ENCODE data around the gene CBL. TPM values are rescaled to one million over a fixed set of nuclear protein-coding genes. Genes with fewer than 3 reads are reported as not detected.

Gene CBL
- total RNA-seq, 1 experiment from 2014 or later, result 35.5 TPM

DNA sequence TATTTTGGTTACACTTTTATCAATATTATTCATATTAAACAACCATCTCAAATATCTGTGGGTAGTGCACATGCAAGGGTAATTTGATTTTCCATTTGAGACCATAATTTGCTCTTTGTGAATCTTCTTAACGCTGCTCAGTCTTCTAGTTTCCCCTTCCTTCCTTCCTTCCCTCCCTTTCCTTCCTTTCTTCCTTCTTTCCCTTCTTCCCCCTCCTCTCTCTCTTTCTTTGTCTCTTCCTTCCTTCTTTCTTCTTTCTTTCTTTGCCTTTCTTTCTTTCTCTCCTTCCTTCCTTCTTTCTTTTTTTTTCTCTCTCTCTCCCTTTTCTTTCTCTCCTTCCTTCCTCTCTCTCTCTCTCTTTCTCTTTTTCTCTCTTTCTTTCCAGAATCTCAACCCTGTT lies 124.1 kb downstream of the CBL start:
- TF ChIP-seq, protein P1, sequence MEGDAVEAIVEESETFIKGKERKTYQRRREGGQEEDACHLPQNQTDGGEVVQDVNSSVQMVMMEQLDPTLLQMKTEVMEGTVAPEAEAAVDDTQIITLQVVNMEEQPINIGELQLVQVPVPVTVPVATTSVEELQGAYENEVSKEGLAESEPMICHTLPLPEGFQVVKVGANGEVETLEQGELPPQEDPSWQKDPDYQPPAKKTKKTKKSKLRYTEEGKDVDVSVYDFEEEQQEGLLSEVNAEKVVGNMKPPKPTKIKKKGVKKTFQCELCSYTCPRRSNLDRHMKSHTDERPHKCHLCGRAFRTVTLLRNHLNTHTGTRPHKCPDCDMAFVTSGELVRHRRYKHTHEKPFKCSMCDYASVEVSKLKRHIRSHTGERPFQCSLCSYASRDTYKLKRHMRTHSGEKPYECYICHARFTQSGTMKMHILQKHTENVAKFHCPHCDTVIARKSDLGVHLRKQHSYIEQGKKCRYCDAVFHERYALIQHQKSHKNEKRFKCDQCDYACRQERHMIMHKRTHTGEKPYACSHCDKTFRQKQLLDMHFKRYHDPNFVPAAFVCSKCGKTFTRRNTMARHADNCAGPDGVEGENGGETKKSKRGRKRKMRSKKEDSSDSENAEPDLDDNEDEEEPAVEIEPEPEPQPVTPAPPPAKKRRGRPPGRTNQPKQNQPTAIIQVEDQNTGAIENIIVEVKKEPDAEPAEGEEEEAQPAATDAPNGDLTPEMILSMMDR (IDR thresholded peaks at IDR 0.05; ENCODE audit: unreplicated experiment), result no peak
- intact Hi-C loops (cut with micrococcal nuclease), result no loop called here
- Mint-ChIP-seq H3K27ac (ENCODE audit: low read depth, unreplicated experiment) (no peak overlapping the region), H3K27me3 (ENCODE audit: insufficient read depth, unreplicated experiment) (peaks cover 18% of the 10 kb centered on the region), H3K4me1 (ENCODE audit: insufficient read depth, unreplicated experiment) (no peaks in the 10 kb centered on the region), H3K4me3 (ENCODE audit: unreplicated experiment) (no peak overlapping the region), H3K9me3 (ENCODE audit: unreplicated experiment) (no peaks in the 10 kb centered on the region), H3K36me3 (ENCODE audit: insufficient read depth, unreplicated experiment) (peaks cover 8% of the 10 kb centered on the region)
- CTCF ChIA-PET, result interaction anchor here (1.5 to 1.6 kb wide), 2 partner anchors 46 kb away, joined by 3 to 4 read pairs; no protein-coding TSS in a partner anchor
- no peak for DNase-seq (ENCODE audit: unreplicated experiment)
- BruUV-seq (replicated peaks), result no TSS peak
- POLR2A ChIA-PET, result no interaction called here

DNA sequence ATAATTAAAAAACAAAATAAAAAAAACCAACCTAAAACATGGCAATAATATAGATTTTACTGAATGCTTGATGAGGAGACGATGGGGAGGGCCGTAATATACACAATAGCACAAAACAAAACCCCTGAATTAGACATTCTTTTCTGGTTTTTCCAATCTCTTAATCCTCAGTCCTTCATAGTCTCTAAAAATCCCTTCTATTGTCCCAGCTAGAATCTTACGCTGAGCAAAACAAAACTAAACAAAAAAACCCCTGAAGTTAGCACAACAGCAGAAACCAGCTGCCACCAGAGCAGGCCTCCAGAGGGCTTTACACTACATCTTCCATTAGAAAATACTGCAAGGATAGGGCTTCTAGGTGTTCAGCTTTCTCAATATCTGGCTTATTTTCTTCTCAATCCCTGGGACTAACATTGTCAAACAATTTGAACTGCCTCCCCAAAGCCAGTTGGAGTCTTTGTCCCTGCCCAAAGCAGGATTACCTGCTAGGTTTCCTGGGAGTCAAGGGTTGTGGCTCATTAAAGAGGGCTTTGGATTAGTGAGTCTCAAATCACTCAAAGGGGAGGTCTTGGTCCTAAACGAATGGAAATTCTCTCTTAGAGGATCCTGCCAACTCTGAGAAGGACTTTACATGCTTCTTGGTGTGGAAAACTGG lies 126.1 kb downstream of the CBL start:
- peaks cover 8% of the 10 kb centered on the region for H3K36me3 Mint-ChIP-seq (ENCODE audit: insufficient read depth, unreplicated experiment)

DNA sequence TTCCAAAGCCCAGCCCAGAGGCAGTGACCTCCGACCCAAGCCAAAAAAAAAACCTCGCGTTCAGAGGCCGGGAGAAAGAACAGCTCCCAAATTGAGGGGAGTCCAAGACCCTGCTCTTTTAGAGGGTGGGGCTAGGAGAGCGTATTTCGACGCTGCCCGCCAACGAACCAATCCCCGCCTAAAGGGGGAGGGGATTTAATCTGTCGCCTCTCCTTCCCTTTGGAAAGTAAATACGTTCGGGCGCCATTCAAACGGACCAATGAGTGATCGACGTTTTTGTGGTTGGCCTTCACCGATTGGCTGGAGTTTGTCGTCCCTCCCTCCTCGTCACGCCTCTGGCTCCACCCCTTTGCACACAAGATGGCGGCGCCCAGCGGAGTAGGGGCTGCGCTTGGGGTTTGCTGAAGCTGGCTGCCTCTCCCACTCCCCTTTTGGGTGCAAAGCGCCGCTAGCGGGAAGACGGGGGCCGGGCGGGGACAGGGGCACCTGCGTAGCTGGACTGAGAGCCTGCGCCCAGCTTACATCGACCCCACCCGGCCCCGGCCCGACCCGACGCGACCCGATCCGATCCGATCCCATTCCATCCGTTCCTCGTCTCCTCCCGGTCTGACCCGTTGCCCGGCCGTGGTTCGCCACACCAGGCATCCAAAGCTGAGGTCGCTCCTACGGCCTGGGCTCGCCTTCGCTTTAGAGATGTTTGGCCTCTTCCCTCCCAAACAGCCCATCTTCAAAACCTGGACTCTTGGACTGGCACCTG lies 128.2 kb downstream of the CBL start, which contains the start of gene RNF26:
Gene RNF26, plus strand, starts transcription at position 354 of the 757 bp plus-strand sequence. CDS start 596 bp downstream, outside the sequence.
- intact Hi-C loops (cut with micrococcal nuclease), result no loop called here
- TSS peak; percentile 66 for BruUV-seq (replicated peaks)
- DNase-seq (ENCODE audit: unreplicated experiment), result peak; percentile 99
- Mint-ChIP-seq H3K4me3 (ENCODE audit: unreplicated experiment) (peak within 1 kb of the TSS; percentile 86), H3K36me3 (ENCODE audit: insufficient read depth, unreplicated experiment) (peaks cover 8% of the 10 kb centered on the region), H3K4me1 (ENCODE audit: insufficient read depth, unreplicated experiment) (peaks cover 30% of the 10 kb centered on the region), H3K27me3 (ENCODE audit: insufficient read depth, unreplicated experiment) (peaks cover 16% of the 10 kb centered on the region), H3K27ac (ENCODE audit: low read depth, unreplicated experiment) (peak within 1 kb of the TSS; percentile 89), H3K9me3 (ENCODE audit: unreplicated experiment) (no peaks in the 10 kb centered on the region)
- TF ChIP-seq, protein P1 (IDR thresholded peaks at IDR 0.05; ENCODE audit: unreplicated experiment), result no peak
- ChIA-PET POLR2A (interaction anchor here (0.7 to 1.9 kb wide), 13 partner anchors 13 to 348 kb away, joined by 3 to 11 read pairs (median 3); partner anchors contain the start of gene VPS11), CTCF (interaction anchor here (0.5 to 1.5 kb wide), 7 partner anchors 8 to 50 kb away, joined by 3 to 6 read pairs (median 3); partner anchors contain the start of gene MFRP)

More for the DNA sequence above, 126.1 kb downstream of the CBL start:
- Mint-ChIP-seq H3K27me3 (ENCODE audit: insufficient read depth, unreplicated experiment) (peaks cover 18% of the 10 kb centered on the region), H3K9me3 (ENCODE audit: unreplicated experiment) (no peaks in the 10 kb centered on the region), H3K4me1 (ENCODE audit: insufficient read depth, unreplicated experiment) (peaks cover 15% of the 10 kb centered on the region), H3K27ac (ENCODE audit: low read depth, unreplicated experiment) (no peak overlapping the region), H3K4me3 (ENCODE audit: unreplicated experiment) (no peak overlapping the region)
- intact Hi-C loops (cut with micrococcal nuclease), result no loop called here
- TF ChIP-seq, protein P1 (IDR thresholded peaks at IDR 0.05; ENCODE audit: unreplicated experiment), result no peak
- no TSS peak for BruUV-seq (replicated peaks)
- ChIA-PET POLR2A (interaction anchor here (0.7 kb wide), 1 partner anchor 797 kb away, joined by 3 read pairs; no protein-coding TSS in a partner anchor), CTCF (interaction anchor here (0.6 to 2.3 kb wide), 3 partner anchors 9 to 28 kb away, joined by 3 to 12 read pairs (median 5); no protein-coding TSS in a partner anchor)
- DNase-seq (ENCODE audit: unreplicated experiment), result no peak

Data from MCF 10A (cell line).